HUES48 (cell line): Measurements from ENCODE around the gene EXOC2.

Experiments used
- H3K27ac ChIP-seq: one replicate; pipeline ENCODE4 v1.7.0; 2013; ENCODE audit warnings: low read depth, low read length, inconsistent platforms
- H3K27me3 ChIP-seq: 2 replicates; pipeline ENCODE4 v1.6.1; 2013; ENCODE audit warnings: mild to moderate bottlenecking, low read length; ENCODE audit not compliant: control insufficient read depth, insufficient read depth
- H3K36me3 ChIP-seq: 2 replicates; pipeline ENCODE4 v1.6.1; 2013; ENCODE audit warnings: low read length; ENCODE audit not compliant: control insufficient read depth, insufficient read depth
- H3K4me1 ChIP-seq: 2 replicates; pipeline ENCODE4 v1.6.1; 2013; ENCODE audit warnings: mild to moderate bottlenecking, low read length; ENCODE audit not compliant: control insufficient read depth, insufficient read depth
- H3K4me3 ChIP-seq: 2 replicates; pipeline ENCODE4 v1.5.1; 2013; ENCODE audit warnings: mild to moderate bottlenecking, low read depth, low read length
- H3K9ac ChIP-seq: 2 replicates; pipeline ENCODE4 v1.6.1; 2013; ENCODE audit warnings: mild to moderate bottlenecking, low read depth, low read length, moderate library complexity
- H3K9me3 ChIP-seq: 2 replicates; pipeline ENCODE4 v1.6.1; 2013; ENCODE audit warnings: low read length; ENCODE audit not compliant: control insufficient read depth, insufficient read depth

Gene EXOC2

GRCh38 chr6:484746-485145 is 208.2 kb downstream of the EXOC2 start:
- no peaks in the 10 kb centered on the region for H3K27me3 ChIP-seq
- H3K4me1 ChIP-seq, result no peaks in the 10 kb centered on the region
- H3K9me3 ChIP-seq, result peaks cover 21% of the 10 kb centered on the region
- no peak overlapping the region for H3K4me3 ChIP-seq
- H3K9ac ChIP-seq, result no peak overlapping the region
- H3K36me3 ChIP-seq, result peaks cover 45% of the 10 kb centered on the region
- H3K27ac ChIP-seq, result no peak overlapping the region

GRCh38 chr6:484086-484745 is 208.7 kb downstream of the EXOC2 start:
- Histone ChIP-seq H3K27ac (no peak overlapping the region), H3K4me3 (no peak overlapping the region), H3K4me1 (no peaks in the 10 kb centered on the region), H3K27me3 (no peaks in the 10 kb centered on the region), H3K9me3 (peaks cover 21% of the 10 kb centered on the region), H3K9ac (no peak overlapping the region), H3K36me3 (peaks cover 42% of the 10 kb centered on the region)

GRCh38 chr6:475314-475713 is 217.6 kb downstream of the EXOC2 start:
- H3K27ac ChIP-seq, result no peak overlapping the region
- H3K9me3 ChIP-seq, result no peaks in the 10 kb centered on the region; the same call in 1 of the 2 replicates
- H3K27me3 ChIP-seq, result no peaks in the 10 kb centered on the region
- H3K4me1 ChIP-seq, result no peaks in the 10 kb centered on the region
- no peak overlapping the region for H3K9ac ChIP-seq
- no peak overlapping the region for H3K4me3 ChIP-seq
- H3K36me3 ChIP-seq, result no peaks in the 10 kb centered on the region

- Histone ChIP-seq H3K9ac (no peak overlapping the region), H3K4me3 (no peak overlapping the region), H3K27me3 (no peaks in the 10 kb centered on the region), H3K9me3 (no peaks in the 10 kb centered on the region), H3K36me3 (no peaks in the 10 kb centered on the region), H3K27ac (no peak overlapping the region), H3K4me1 (no peaks in the 10 kb centered on the region)
These were observed 218.3 kb downstream of the EXOC2 start for GRCh38 chr6:474453-475185.

- H3K9me3 ChIP-seq, result no peaks in the 10 kb centered on the region
- no peak overlapping the region for H3K9ac ChIP-seq
- no peaks in the 10 kb centered on the region for H3K36me3 ChIP-seq
- peaks cover 1% of the 10 kb centered on the region; the same call in 1 of the 2 replicates for H3K27me3 ChIP-seq
- no peak overlapping the region for H3K4me3 ChIP-seq
- H3K4me1 ChIP-seq, result no peaks in the 10 kb centered on the region
- no peak overlapping the region for H3K27ac ChIP-seq
These were observed 219.0 kb downstream of the EXOC2 start for GRCh38 chr6:473768-474452.

- H3K27me3 ChIP-seq, result peaks cover 3% of the 10 kb centered on the region; the same call in 1 of the 2 replicates
- no peak overlapping the region for H3K4me3 ChIP-seq
- no peak overlapping the region for H3K9ac ChIP-seq
- no peak overlapping the region for H3K27ac ChIP-seq
- no peaks in the 10 kb centered on the region for H3K9me3 ChIP-seq
- no peaks in the 10 kb centered on the region for H3K4me1 ChIP-seq
- no peaks in the 10 kb centered on the region for H3K36me3 ChIP-seq
These were observed 219.6 kb downstream of the EXOC2 start for GRCh38 chr6:473356-473755.

GRCh38 chr6:470901-471448 is 222.0 kb downstream of the EXOC2 start:
- Histone ChIP-seq H3K9me3 (no peaks in the 10 kb centered on the region), H3K4me1 (no peaks in the 10 kb centered on the region), H3K27me3 (peaks cover 3% of the 10 kb centered on the region; the same call in 1 of the 2 replicates), H3K27ac (no peak overlapping the region), H3K4me3 (no peak overlapping the region), H3K9ac (no peak overlapping the region), H3K36me3 (no peaks in the 10 kb centered on the region)

GRCh38 chr6:470051-470900 is 222.7 kb downstream of the EXOC2 start:
- H3K36me3 ChIP-seq, result no peaks in the 10 kb centered on the region
- no peak overlapping the region for H3K9ac ChIP-seq
- no peak overlapping the region for H3K27ac ChIP-seq
- H3K4me3 ChIP-seq, result no peak overlapping the region
- no peaks in the 10 kb centered on the region for H3K9me3 ChIP-seq
- H3K4me1 ChIP-seq, result no peaks in the 10 kb centered on the region
- peaks cover 3% of the 10 kb centered on the region; the same call in 1 of the 2 replicates for H3K27me3 ChIP-seq

GRCh38 chr6:467671-468082 is 225.3 kb downstream of the EXOC2 start:
- H3K4me3 ChIP-seq, result no peak overlapping the region
- H3K4me1 ChIP-seq, result no peaks in the 10 kb centered on the region
- H3K27ac ChIP-seq, result no peak overlapping the region
- peaks cover 3% of the 10 kb centered on the region; the same call in 1 of the 2 replicates for H3K27me3 ChIP-seq
- H3K36me3 ChIP-seq, result no peaks in the 10 kb centered on the region
- H3K9me3 ChIP-seq, result no peaks in the 10 kb centered on the region
- no peak overlapping the region for H3K9ac ChIP-seq

GRCh38 chr6:467111-467510 is 225.8 kb downstream of the EXOC2 start:
- Histone ChIP-seq H3K4me1 (no peaks in the 10 kb centered on the region), H3K9me3 (no peaks in the 10 kb centered on the region), H3K9ac (no peak overlapping the region), H3K27ac (no peak overlapping the region), H3K4me3 (no peak overlapping the region), H3K36me3 (no peaks in the 10 kb centered on the region), H3K27me3 (peaks cover 3% of the 10 kb centered on the region; the same call in 1 of the 2 replicates)
